GM19035 (cell line): ENCODE data around the gene BNC2.
"Not testable (repeated sequence)": the region's sequence is repeated elsewhere in the genome, so short reads cannot be mapped to it uniquely, and the experiment has no call there.

Experiments used
- ATAC-seq: cut with Tn5 transposase; IDR thresholded peaks from one replicate; pipeline ENCODE4 v1.9.1; 2021; ENCODE audit not compliant: unreplicated experiment

Gene BNC2

DNA sequence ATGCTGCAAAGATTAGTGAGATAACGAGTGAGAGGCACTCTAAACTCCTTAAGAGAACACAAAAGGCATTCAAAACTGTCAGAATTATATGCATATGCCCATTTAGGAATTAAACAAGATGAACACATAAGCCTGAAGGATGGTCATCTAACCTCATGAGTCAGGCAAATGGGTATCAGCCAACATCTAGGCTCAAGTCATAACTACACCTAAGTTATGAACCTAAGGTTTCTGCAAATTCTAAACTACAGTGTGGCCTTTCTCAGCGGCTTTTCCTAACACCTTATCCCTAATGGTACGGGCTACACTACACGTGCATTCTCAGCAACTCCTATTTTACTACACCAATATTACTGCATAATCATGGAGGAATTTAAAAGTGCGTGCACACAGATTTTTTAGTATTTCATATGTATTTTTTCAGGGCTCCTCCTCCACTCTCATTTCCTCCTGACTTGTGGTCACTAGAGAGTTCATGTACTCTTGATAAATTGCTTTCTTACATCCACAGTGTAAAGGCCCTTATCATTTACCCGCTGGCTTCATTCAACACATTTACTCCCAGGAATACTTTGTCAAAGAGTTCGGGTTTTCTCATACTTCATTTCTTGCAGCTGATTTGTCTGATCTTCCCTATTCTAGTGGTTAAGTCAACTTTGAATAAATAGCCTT, 316.5 kb downstream of the BNC2 start:
- no peak for ATAC-seq

DNA sequence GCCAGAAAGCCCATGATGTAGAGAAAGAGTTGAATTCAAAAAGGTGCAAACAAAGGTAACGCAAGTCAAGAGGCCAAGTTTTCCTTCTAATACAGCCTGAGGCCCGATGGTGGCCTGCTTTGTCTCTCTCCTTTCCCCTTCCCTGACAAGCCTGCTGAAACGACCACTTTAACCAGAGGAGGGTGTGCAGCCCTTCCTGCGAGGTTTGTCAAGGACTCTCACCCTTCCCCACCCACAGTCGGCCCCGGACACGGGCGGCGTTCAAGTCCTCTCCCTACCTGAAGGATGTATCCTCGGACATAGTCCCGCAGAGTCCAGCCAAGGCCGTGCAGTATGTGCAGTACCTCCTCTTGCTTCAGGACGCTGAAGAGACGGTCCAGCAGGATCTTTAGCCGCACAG, 318.2 kb downstream of the BNC2 start:
- ATAC-seq = no peak

DNA sequence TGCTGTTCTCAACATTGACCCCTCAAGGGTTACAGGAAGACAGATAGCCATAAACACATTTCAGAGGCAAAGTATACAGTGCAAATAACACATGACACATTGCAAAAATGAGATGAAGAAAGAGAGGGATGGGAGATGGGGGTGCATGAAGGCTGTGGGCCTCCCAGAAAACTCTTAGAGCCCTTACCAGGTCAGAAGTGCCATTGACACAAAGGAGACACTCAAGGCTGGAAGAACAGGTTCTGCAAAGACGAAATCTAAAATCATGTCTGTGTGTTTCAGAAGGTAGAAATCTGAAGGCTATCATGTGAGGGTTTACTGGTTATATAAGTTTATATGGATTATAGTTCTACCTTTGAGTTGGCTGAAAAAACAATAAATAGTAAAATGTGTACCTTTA, 318.8 kb downstream of the BNC2 start:
- ATAC-seq = no peak

DNA sequence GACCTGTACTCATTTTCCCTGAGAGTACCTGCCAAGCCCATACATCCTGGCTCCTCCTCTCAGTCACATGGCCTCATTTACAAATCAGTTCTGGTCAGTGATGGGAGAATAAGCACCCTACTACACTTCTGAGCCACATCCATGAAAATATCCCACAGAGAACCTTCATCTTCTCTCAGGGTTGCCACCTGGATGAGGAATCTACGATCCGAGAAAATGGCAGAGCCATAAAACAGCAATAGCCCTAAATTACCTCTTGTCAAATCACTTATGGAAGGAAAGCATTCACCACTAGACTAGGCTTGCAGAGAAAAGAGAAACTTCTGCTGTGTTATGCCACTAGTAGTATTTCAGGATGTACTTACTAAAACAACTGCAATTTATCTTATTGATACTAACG, 324.8 kb downstream of the BNC2 start:
- ATAC-seq = no peak

DNA sequence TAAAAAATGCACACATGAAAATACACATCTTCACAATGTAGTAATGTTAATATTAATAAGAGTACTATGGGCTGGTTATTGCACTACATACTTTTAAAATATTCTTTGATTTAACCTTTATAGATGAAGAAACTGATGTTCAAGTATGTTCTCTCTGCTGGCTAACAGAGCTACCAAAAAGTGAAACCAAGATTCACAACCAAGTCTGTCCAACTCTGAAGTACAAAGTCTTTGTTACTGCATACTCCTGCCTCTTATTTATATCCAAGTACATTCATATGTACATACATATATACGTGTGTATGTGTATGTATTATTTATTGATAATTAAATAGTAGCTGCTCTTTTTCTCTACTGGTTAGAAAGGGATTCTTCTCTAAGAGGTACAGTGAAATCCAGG, 325.6 kb downstream of the BNC2 start:
- no peak for ATAC-seq

DNA sequence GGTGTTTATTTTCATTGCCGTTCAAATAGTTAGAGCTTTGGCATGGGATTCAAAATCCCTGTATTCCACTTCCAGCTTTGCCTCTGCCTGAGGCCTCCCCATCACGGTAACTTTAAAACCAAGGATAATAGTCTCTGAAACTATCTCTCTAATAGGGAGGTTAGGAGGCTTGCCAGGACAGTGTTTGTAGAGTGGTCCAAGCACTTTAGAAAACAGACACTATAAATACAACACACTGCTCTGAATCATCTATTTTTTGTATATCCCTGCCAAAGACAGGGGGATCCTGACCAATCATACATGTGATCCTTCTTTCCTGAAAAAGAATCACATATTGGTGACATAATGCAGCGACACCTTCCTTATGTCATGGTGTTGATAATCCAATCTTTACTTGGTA, 326.8 kb downstream of the BNC2 start:
- no peak for ATAC-seq

DNA sequence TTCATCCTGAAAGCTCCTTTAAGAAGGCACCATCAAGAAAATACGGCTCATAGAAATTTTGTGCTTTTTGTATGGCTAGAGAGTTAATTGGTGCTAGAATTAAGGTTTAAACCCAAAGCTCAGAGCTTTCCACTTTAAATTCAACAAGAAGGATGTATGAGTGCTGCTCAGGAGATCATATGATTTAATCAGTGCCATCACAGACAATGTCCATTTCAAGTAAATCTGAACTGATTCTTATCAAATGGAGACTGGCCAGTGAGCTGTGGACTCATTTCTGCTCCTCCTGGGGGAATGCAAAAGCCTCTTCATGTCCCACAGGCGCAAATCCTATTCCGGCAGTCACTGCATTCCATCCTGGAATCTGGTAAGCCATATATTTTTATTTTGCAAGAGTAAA, 327.2 kb downstream of the BNC2 start:
- no peak for ATAC-seq

DNA sequence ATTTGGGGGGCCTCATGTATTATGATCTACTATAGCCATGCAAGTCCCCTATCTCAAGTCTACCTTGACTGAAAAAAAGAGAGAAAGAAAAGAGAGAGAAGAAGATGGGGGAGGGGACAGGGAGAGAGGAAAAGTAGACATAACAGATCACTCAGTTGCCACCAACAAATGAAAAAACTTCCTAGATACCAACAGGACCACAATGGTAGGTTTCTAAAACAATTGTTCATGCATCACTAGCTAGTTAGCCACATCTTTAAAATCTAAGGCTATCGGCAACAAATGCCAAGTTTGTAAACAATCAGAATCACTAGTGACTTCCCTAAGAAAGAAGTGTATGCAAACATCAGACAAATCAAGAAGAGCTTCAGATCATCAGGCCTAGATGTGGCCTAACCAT, 328.2 kb downstream of the BNC2 start:
- ATAC-seq = no peak

DNA sequence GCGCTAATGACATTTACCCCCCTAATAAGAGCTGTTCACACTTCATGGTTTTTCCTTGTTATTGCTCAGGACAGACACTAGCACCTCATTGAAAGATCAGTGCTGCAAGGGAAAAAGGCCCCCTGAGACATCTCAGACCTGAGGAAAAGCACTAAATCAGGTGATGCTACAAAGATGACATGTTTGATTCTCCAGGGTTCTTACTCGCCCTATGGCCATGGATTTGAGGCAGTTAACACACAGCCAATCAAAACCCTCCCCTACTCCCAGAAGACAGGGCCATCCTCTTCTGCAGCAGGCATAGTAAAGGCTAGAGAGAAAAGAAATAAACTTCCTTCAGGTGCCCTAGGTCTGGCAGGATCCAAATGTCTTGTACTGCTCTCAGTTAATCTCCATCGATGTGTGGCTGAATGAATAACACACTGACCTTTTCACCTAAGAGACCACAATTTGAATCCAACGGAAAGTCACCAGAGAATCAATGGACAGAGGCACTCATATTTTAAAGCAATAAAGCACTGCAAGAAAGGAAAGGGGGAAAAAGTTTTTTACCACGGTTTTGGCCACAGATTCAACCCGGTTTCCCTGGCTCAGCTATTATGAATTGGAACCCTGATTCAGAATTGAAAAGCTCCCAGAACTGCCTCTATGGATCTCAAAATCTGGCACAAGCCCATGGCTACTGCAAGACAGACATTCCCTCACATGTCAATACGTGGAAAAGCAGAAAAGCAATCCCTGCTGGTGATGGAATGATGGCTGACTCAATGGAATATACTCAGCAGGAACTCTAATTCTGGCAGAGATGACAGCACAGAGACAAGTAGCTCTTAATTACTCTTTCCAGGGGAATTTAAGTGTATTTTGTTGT, 329.5 kb downstream of the BNC2 start:
- ATAC-seq = no peak

DNA sequence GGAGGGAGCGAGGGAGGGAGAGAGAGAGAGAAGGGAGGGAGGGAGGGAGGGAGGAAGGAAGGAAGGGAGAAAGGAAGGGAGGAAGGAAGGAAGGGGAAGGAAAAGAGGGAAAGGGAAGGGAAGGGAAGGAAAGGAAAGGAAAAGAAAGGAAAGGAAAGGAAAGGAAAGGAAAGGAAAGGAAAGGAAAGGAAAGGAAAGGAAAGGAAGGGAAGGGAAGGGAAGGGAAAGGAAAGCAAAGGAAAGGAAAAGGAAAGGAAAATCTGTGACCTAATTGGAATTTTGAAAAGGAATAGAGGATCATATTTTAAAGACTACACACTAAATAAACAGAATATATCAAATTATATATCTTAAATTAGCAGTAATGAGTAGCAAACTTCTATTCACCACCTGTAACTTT, 330.8 kb downstream of the BNC2 start:
- not testable (repeated sequence) for ATAC-seq

DNA sequence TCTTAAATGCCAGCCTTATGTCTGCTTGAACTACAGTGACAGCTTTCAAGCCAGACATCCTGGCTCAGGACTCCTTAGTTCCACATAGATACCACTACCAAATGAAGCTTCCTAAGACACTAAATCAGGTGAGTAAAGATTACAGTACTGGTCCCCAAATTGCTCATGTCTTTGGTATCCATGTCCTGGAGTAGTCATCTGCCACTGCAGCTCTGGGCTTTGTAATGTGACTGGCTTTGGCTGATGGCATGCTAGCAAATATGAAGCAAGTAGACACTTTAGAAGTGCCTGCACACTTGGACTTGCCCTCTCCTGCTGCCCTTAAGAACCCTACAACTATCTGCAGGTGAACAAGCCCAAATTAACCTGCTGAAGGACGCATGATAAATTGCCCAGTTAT, 334.9 kb downstream of the BNC2 start:
- ATAC-seq = no peak

DNA sequence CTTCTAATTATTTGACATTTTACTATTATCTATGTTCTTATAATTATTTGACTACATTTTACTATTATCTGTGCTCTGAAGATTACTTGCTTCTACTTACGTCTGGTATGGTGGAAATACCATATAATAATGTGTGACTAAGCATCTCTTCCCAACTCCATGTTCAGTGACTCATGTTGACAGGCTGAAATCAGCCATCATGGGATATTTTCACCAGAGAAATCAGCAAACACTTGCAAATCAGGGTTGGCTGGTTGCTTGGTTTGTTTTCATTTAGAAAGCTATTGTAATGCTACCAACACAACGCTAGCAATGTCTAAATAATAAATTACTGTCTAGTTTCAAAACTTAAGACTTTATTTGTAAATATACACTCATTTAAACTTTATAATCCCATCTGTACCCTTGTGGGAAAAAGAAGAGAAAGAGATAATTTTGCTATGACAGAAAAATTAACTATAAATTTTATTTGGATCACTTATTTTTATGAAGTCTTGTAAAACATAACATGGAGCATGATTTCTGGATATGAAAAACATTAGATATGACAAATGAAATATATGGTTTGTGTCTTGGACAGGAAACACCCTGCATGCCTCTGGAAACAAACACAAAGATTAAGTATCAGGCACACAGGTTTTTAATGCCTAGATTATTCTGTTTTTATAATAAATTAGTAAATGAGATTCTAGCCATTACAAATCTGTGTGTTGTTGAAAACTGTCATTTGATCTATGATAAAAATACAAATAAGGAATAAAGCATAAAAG, 337.6 kb downstream of the BNC2 start:
- no peak for ATAC-seq

DNA sequence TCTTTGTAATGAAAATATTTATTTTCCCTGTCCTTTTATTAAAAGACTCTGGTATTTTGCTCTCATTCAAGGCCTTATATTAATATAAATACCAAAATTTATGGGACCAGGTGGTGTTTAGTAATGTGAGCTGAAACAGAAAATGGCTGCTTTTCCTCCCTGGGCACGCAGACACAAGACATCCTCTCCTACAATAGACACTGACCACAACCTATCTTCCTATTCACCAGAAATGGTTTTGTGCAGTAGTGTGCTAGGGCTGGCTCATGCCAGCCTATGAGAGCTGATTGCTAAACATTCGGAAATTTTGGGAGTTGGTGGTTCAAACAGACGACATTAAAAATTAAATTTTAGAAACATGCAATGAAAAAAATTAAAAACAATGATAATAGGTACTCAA, 338.2 kb downstream of the BNC2 start:
- ATAC-seq = no peak

DNA sequence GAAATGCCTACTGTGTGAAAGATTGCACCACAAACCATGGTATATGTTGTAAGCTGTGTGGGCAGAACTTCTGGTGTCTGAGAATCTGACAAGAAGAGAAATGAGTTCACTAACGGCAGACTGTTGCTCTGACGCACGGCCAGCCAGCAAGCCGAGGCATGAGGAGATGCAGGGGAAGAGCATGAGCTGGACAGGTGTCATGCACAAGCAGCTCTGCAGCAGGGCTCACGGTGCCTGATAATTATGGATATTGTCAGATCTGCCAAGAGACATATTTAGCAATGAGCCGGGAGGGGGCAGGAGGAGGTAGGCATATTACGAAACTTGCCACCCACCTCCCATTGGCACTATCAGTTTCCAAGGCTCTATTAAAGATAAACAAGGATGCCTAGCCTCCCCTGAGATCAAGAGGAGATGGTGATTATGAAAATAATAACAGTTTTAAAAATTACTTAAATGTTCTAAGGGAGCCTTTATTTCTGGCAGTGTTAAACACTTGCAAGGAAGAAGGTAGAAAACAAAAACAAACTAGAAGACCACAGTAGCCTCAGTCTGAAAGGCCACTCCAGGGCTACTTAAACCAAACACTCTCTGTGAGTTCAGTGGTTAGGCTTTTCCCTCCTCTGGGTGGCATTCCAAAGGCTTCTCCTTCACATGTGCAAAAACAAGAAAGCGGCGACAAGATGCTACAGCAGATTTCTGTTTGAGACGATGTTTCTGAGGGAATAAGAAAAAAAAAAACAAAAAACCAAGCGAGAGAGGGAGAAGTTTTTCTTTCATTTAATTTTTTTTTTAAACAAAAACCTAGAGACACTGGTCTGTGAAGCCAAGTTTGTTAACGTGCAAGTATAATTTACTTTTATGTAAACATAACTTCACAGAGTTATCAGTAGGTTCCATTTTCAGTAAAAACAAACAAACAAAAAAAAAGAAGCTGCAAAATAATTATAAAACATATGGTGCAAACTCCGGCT, 339.5 kb downstream of the BNC2 start:
- ATAC-seq = no peak

DNA sequence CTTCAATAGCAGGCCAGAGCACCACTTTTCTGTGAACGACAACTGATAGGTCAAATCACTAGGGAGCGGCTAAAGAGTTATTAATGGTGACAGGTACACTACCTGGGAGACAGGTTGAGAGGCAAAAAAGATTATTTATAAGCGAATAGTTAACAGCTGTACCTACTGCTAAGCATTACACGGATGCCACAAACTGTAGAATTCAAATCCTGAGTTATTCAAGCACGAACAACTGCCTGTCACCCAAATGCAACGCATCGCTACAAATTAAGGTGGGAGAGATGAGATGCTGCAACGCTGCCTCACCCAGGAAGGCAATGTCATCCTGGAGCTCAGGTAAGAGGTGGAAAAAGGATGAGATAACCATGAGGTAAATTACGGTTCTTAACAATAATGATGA, 342.9 kb downstream of the BNC2 start:
- ATAC-seq = no peak

DNA sequence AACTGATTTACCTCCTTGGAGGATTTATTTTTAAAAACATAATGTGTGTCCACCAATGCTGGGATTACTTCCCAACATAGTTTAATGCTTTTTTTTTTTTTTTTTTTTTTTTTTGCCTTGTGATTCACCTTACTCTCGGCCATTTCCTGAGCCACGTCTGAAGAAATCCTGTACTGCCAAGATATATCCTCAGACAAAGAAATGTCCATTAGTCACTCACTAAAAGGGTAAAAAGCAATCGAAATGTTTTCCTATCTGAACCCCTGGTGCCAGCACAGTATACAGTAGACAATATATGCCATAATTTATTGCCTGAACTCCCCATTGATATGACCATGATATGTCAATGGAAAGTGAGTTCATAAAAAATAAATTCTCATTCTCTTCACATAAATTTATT, 344.1 kb downstream of the BNC2 start:
- ATAC-seq = no peak

DNA sequence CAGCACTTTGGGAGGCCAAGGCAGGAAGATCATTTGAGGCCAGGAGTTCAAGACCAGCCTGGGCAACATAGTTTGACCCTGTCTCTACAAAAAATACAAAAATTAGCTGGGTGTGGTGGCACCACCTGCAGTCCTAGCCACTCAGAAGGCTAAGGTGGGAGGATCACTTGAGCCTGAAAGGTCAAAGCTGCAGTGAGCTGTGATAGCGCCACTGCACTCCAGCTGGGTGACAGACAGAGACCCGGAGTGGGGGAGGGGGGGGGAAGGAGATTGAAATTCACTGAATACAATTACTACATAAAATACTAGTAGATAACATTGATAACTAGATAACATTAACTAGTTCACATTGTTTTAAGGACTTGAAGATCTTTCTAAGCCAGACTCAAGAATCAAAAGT, 345.6 kb downstream of the BNC2 start:
- no peak for ATAC-seq

DNA sequence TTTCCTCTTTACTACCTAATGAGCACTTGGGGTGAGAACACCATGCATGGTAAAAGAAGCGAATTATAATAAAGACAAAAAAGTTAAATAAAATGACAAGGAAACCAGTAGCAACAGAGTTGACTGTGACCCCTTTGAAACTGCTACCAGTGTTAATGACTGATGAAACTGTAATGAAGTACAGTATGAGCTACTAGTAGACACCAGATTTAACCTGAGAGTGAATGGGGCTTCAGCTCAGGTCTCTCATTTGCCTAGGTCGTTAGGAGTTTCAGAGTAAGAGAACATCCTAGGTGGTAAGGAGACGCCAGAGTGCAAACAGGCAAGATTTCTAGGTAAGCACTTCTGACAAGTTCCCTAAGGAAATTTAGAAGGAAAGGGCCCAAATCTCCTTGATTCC, 346.4 kb downstream of the BNC2 start:
- ATAC-seq = no peak

DNA sequence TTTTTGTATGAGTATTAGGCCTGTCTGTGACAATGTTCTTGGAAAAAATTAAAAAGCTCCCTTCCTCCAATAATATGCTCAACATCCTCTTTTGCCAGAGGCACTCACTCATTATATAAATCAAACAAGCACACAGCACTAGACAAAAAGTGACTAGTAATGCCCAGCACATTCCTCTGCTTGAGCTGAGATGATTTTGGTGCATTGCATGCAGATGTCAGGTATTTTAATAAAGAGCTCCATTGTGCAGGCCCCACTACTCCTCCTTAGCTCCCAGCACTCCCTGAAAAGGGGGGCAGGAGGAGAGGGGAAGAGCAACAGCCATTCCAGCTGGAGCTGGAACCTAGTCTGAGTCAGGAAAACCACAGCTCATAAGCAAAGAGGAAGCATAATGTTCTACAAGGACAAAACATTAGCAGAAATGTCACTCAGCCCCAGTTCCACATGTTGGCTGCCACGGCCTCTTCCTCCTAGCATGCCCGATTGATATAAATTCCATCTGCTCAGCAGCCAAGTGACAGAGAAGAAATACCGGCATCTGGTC, 348.5 kb downstream of the BNC2 start:
- no peak for ATAC-seq

DNA sequence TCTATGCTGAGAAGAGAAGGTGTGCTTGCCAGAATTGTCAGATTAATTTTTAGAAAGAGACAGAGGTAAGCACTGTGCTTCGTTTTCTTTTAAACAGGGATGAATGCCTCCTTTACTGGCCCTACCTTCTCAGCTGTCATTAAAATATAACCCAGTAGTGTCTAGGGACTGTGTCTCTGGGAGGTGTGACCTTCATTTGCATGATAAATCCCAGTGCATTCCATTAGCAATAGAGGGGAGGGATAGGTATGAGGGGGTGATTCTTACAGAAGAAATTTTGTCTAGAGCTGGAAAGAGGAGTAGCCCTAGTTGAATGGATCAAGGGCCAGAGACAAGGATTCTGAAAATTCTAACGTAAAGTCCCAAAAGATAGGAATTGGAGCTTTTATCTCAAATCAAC, 351.5 kb downstream of the BNC2 start:
- no peak for ATAC-seq
